Measurements from ENCODE around the gene MID1.
"Not testable (repeated sequence)": the region's sequence is repeated elsewhere in the genome, so short reads cannot be mapped to it uniquely, and the experiment has no call there.

MID1 gene

DNA sequence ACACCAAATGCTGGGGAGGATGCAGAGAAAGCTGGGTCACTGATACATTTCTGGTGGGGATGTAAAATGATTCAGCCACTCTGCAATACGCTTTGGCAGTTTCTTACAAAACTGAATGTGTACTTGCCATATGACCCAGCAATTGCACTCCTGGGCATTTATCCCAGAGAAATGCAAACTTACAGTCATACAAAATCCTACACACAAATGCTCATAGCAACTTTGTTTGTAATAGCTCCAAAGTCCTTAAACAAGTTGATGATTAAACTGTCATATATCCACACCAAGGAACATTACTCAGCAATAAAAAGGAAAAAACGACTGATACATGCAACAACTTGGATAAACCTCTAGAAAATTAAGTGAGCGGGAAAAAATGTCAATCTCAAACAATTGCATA is 12.3 kb downstream of the MID1 start:
- TF ChIP-seq SPI1 (IDR thresholded peaks at IDR 0.05; ENCODE audit: low read depth, low read length) = no peak
- no peak for TF ChIP-seq POU2F2 (IDR thresholded peaks at IDR 0.05; ENCODE audit: low read depth, low read length)
- TF ChIP-seq POLR2AphosphoS5 (IDR thresholded peaks at IDR 0.05; ENCODE audit: low read depth, low read length) = no peak
- no peak for TF ChIP-seq PAX5 (IDR thresholded peaks at IDR 0.05; ENCODE audit: insufficient read depth, low read length, severe bottlenecking)
- TF ChIP-seq TAF1 (IDR thresholded peaks at IDR 0.05; ENCODE audit: low read depth, low read length) = no peak
- no peak for TF ChIP-seq POLR2A (IDR thresholded peaks at IDR 0.05; ENCODE audit: low read depth, low read length)
- no peak for DNase-seq (ENCODE audit: insufficient read length, low spot score)
- FAIRE-seq = no peak

DNA sequence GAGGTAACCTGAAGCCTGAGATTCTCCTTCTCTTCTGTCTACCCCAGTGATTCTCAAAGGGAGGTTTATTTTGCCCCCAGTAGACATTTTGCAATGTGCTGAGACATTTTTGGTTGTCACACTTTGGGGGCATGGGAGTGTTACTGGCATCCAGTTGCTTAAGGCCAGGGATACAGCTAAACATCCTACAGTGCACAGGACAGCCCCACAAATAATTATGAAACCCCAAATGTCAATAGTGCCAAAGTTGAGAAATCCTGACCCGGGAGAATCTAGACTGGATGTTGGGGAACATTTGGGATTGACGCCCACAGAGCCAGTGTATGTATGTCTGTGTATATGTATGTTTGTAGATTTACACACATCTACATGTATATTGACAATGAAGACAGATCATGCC is 13.2 kb downstream of the MID1 start:
- FAIRE-seq (no peak), DNase-seq (ENCODE audit: insufficient read length, low spot score) (no peak)
- no peak for TF ChIP-seq TAF1 (IDR thresholded peaks at IDR 0.05; ENCODE audit: low read depth, low read length)
- no peak for TF ChIP-seq POLR2AphosphoS5 (IDR thresholded peaks at IDR 0.05; ENCODE audit: low read depth, low read length)
- TF ChIP-seq POU2F2 (IDR thresholded peaks at IDR 0.05; ENCODE audit: low read depth, low read length) = no peak
- no peak for TF ChIP-seq SPI1 (IDR thresholded peaks at IDR 0.05; ENCODE audit: low read depth, low read length)

GRCh38 chrX:10603612-10604011 is 16.8 kb downstream of the MID1 start:
- FAIRE-seq (no peak), DNase-seq (ENCODE audit: insufficient read length, low spot score) (no peak)
- TF ChIP-seq POU2F2 (IDR thresholded peaks at IDR 0.05; ENCODE audit: low read depth, low read length) = no peak
- no peak for TF ChIP-seq SPI1 (IDR thresholded peaks at IDR 0.05; ENCODE audit: low read depth, low read length)
- TF ChIP-seq TAF1 (IDR thresholded peaks at IDR 0.05; ENCODE audit: low read depth, low read length) = no peak
- no peak for TF ChIP-seq POLR2A (IDR thresholded peaks at IDR 0.05; ENCODE audit: low read depth, low read length)
- no peak for TF ChIP-seq POLR2AphosphoS5 (IDR thresholded peaks at IDR 0.05; ENCODE audit: low read depth, low read length)
- TF ChIP-seq PAX5 (IDR thresholded peaks at IDR 0.05; ENCODE audit: insufficient read depth, low read length, severe bottlenecking) = no peak

DNA sequence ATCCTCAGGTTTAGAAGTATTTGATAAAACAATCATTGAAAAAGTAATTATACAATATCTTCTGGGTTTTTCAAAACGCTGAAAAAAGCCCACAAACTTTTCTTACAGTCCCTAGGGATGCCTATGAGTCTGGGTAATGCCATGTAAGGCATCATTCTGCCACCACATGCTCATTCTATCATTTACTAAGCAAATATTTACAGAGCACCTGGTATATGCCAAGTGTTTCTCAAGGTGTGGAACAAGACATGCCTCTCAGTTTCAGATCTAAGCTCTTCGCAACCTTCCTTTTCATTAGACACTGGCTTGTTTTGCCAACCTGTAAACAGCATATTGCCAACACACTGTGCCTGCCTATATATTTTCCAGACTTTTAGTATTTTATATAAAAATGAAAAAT is 17.7 kb downstream of the MID1 start:
- no peak for TF ChIP-seq SPI1 (IDR thresholded peaks at IDR 0.05; ENCODE audit: low read depth, low read length)
- TF ChIP-seq POLR2A (IDR thresholded peaks at IDR 0.05; ENCODE audit: low read depth, low read length) = no peak
- TF ChIP-seq POLR2AphosphoS5 (IDR thresholded peaks at IDR 0.05; ENCODE audit: low read depth, low read length) = no peak
- TF ChIP-seq POU2F2 (IDR thresholded peaks at IDR 0.05; ENCODE audit: low read depth, low read length) = no peak
- no peak for TF ChIP-seq PAX5 (IDR thresholded peaks at IDR 0.05; ENCODE audit: insufficient read depth, low read length, severe bottlenecking)
- no peak for TF ChIP-seq TAF1 (IDR thresholded peaks at IDR 0.05; ENCODE audit: low read depth, low read length)
- DNase-seq (ENCODE audit: insufficient read length, low spot score) (no peak), FAIRE-seq (no peak)

GRCh38 chrX:10600479-10600878 is 19.9 kb downstream of the MID1 start:
- no peak for DNase-seq (ENCODE audit: insufficient read length, low spot score)
- FAIRE-seq = no peak
- TF ChIP-seq PAX5 (IDR thresholded peaks at IDR 0.05; ENCODE audit: insufficient read depth, low read length, severe bottlenecking) (no peak), POU2F2 (IDR thresholded peaks at IDR 0.05; ENCODE audit: low read depth, low read length) (no peak), TAF1 (IDR thresholded peaks at IDR 0.05; ENCODE audit: low read depth, low read length) (no peak), SPI1 (IDR thresholded peaks at IDR 0.05; ENCODE audit: low read depth, low read length) (no peak), POLR2AphosphoS5 (IDR thresholded peaks at IDR 0.05; ENCODE audit: low read depth, low read length) (no peak), POLR2A (IDR thresholded peaks at IDR 0.05; ENCODE audit: low read depth, low read length) (no peak)

GRCh38 chrX:10598540-10598939 is 21.8 kb downstream of the MID1 start:
- TF ChIP-seq POU2F2 (IDR thresholded peaks at IDR 0.05; ENCODE audit: low read depth, low read length) (no peak), POLR2AphosphoS5 (IDR thresholded peaks at IDR 0.05; ENCODE audit: low read depth, low read length) (no peak), TAF1 (IDR thresholded peaks at IDR 0.05; ENCODE audit: low read depth, low read length) (no peak), SPI1 (IDR thresholded peaks at IDR 0.05; ENCODE audit: low read depth, low read length) (no peak), POLR2A (IDR thresholded peaks at IDR 0.05; ENCODE audit: low read depth, low read length) (no peak), PAX5 (IDR thresholded peaks at IDR 0.05; ENCODE audit: insufficient read depth, low read length, severe bottlenecking) (no peak)
- FAIRE-seq = no peak
- DNase-seq (ENCODE audit: insufficient read length, low spot score) = no peak

- no peak for DNase-seq (ENCODE audit: insufficient read length, low spot score)
- TF ChIP-seq POU2F2 (IDR thresholded peaks at IDR 0.05; ENCODE audit: low read depth, low read length) (no peak), POLR2AphosphoS5 (IDR thresholded peaks at IDR 0.05; ENCODE audit: low read depth, low read length) (no peak)
- no peak for FAIRE-seq
Observed at GRCh38 chrX:10597871-10598270, 22.5 kb downstream of the MID1 start.

- DNase-seq (ENCODE audit: insufficient read length, low spot score) = no peak
- TF ChIP-seq POLR2AphosphoS5 (IDR thresholded peaks at IDR 0.05; ENCODE audit: low read depth, low read length) (no peak), PAX5 (IDR thresholded peaks at IDR 0.05; ENCODE audit: insufficient read depth, low read length, severe bottlenecking) (no peak), SPI1 (IDR thresholded peaks at IDR 0.05; ENCODE audit: low read depth, low read length) (no peak), POU2F2 (IDR thresholded peaks at IDR 0.05; ENCODE audit: low read depth, low read length) (no peak), TAF1 (IDR thresholded peaks at IDR 0.05; ENCODE audit: low read depth, low read length) (no peak), POLR2A (IDR thresholded peaks at IDR 0.05; ENCODE audit: low read depth, low read length) (no peak)
- no peak for FAIRE-seq
Observed at GRCh38 chrX:10591363-10592335, 28.7 kb downstream of the MID1 start.

GRCh38 chrX:10589787-10590186 is 30.6 kb downstream of the MID1 start:
- not testable (repeated sequence) for DNase-seq (ENCODE audit: insufficient read length, low spot score); FAIRE-seq

- no peak for TF ChIP-seq TAF1 (IDR thresholded peaks at IDR 0.05; ENCODE audit: low read depth, low read length)
- no peak for TF ChIP-seq SPI1 (IDR thresholded peaks at IDR 0.05; ENCODE audit: low read depth, low read length)
- TF ChIP-seq POLR2AphosphoS5 (IDR thresholded peaks at IDR 0.05; ENCODE audit: low read depth, low read length) = no peak
- TF ChIP-seq POLR2A (IDR thresholded peaks at IDR 0.05; ENCODE audit: low read depth, low read length) = no peak
- no peak for TF ChIP-seq POU2F2 (IDR thresholded peaks at IDR 0.05; ENCODE audit: low read depth, low read length)
- TF ChIP-seq PAX5 (IDR thresholded peaks at IDR 0.05; ENCODE audit: insufficient read depth, low read length, severe bottlenecking) = no peak
- no peak for DNase-seq (ENCODE audit: insufficient read length, low spot score)
- no peak for FAIRE-seq
Observed at GRCh38 chrX:10589098-10589497, 31.3 kb downstream of the MID1 start.

GRCh38 chrX:10584882-10585281 is 35.5 kb downstream of the MID1 start:
- not testable (repeated sequence) for FAIRE-seq; DNase-seq (ENCODE audit: insufficient read length, low spot score)
